AG09319 (cell line): ENCODE results near the gene ST7.

Source experiments
- DNase-seq: peaks from one replicate; pipeline ENCODE4 v3.0.0-alpha.2; 2010; ENCODE audit warnings: low read depth; ENCODE audit errors: extremely low read depth
- TF ChIP-seq, protein P1 (sequence below): IDR thresholded peaks from 2 replicates; pipeline ENCODE4 v1.5.1; 2011; ENCODE audit warnings: low read depth, mild to moderate bottlenecking, inconsistent platforms, low read length, moderate library complexity

ST7 gene

DNA sequence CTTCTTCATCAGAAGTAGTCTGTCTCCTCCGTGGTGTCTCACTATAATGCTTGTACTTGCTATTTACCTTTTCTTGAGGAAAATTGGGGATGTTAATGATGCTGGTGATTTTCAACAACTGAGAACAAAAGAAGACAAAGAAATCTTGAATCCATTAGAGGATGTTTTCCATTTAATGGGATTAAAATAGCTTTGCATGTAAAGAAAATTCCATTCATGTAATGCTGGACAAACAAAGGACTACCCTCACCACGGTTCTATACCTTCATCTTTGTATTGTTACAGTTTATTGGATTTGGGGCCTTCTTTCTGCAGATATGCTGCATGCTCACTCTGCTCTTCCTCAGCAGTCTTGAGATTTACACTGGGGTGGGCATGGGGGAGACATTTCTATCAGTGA, 241.1 kb downstream of the ST7 start:
- no peak for DNase-seq
- TF ChIP-seq, protein P1, sequence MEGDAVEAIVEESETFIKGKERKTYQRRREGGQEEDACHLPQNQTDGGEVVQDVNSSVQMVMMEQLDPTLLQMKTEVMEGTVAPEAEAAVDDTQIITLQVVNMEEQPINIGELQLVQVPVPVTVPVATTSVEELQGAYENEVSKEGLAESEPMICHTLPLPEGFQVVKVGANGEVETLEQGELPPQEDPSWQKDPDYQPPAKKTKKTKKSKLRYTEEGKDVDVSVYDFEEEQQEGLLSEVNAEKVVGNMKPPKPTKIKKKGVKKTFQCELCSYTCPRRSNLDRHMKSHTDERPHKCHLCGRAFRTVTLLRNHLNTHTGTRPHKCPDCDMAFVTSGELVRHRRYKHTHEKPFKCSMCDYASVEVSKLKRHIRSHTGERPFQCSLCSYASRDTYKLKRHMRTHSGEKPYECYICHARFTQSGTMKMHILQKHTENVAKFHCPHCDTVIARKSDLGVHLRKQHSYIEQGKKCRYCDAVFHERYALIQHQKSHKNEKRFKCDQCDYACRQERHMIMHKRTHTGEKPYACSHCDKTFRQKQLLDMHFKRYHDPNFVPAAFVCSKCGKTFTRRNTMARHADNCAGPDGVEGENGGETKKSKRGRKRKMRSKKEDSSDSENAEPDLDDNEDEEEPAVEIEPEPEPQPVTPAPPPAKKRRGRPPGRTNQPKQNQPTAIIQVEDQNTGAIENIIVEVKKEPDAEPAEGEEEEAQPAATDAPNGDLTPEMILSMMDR = no peak

DNA sequence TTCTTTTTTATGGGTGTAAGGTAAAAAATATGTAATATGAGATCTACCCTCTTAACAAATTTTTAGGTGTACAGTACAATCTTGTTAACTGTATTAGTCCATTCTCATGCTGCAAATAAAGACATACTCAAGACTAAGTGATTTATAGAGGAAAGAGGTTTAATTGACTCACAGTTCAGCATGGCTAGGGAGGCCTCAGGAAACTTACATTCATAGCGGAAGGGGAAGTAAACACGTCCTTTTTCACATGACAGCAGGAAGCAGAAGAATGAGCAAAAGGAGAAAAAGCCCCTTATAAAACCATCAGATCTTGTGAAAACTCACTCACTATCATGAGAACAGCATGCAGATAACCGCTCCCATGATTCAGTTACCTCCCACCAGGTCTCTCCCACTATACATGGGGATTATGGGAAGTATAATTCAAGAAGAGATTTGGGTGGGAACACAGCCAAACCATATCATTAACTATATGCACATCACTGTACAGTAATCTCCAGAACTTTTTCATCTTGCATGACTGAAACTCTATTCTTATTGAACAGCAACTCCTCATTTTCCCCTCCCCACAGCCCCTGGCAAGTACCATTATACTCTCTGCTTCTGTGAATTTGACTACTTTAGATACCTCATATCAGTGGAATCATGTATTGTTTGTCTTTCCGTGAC, 242.2 kb downstream of the ST7 start:
- no peak for DNase-seq
- TF ChIP-seq, protein P1 = no peak

DNA sequence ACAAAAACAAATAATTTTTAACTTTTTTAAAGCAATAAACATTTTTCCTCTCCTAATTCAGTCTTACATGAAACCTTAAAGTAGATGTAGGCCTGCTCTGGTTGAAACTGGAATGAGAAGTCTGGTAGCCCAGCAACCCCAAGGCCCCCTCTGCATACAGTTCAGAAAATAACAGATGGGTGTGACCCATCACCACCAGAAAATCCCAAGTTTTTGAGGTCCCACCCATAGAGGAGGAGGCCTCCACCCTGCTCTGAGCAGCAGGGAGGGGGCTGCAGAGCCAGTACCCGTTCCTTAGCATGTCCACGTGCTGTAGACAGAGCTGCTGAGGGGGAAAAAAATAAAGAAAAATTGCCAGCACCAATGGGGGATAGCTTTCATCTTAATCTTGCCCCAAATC, 246.8 kb downstream of the ST7 start:
- no peak for DNase-seq
- TF ChIP-seq, protein P1 = no peak

DNA sequence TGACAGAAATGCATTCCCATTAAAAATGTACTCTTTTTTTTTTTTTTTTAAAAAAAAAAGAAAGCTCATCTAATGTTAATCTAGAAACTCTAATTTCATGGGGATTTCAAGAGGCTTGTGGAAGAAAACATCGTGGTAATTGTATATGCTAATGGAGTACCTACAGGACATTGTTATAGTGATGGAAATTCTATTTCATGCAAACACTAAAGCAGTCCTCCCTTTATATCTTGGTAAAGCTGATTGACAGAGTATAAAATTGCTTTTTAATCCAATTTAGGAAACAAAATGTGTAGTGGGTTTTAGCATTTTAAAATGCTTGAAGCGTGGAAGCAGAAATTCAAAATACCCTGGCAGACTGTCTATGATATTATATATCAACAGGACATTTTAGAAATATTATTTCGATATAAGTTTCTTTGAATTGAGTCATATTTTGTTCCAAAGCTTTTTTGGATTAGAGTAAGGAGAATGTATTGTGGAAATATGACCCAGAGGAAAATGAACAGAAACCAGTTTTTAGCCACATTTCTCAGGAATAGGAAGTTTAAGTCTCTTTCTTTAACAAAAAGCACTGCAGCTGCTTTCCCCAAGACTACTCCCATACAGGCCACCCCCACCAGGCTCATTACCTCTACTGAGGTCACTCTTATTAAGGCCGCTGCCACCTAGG, 247.6 kb downstream of the ST7 start:
- DNase-seq = no peak
- TF ChIP-seq, protein P1 = no peak

DNA sequence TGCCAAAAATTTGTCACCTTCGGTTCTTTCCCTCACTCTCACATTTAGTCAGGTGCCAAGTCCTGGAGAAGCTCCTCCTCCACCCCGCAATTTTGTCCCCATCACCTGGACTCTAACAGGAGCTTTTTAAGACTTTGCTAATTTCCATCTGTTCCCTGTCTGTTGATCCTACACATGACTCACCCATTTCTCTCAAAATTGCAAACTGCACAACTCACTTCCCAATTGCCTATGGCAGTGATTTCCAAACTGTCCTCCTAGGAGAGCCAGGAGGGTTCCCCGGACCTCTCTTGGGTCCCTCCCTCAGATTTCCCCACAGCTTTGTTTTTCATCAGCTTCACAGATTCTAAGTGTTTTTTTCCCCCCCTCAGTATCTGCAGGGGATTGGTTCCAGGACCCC, 249.2 kb downstream of the ST7 start:
- TF ChIP-seq, protein P1 = no peak
- DNase-seq = no peak

DNA sequence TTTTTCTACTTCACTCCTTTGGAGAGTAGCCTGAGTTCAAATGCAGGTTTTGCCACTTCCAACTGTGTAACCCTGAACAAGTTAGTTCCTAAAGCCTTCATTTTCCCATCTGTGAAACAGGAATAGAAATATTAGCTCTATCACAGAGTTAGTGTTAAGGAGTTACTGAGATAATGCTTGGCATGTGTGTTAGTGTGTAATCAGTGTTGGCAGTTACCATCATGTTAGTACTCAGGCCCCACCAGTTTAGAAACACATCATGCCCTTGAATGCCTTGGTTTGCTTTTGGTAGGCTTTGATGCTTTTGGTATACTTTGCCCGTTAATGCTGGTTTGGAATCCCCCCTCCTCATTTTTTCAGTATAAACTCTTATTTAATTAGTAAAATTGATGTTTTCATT, 249.9 kb downstream of the ST7 start:
- no peak for DNase-seq
- TF ChIP-seq, protein P1 = no peak

DNA sequence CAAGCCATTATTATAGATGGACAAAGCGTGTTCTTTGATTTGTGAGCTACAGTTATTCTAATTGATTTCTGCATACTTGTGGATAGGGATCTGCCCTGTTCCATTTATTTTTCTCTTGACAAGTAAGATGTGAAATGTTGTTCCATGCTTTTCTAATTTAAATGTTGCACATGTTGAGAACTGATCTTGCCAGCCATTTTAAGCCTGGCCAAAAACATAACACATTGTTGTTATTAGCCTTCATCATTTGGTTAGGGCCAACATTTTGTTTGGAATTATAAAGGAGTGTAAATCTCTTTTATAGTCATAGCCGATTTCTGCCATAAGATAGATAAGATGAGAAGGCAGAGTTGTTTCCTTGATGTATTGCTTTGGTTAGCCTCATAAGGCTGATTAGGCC, 252.6 kb downstream of the ST7 start:
- TF ChIP-seq, protein P1 = no peak

More for the DNA sequence above, 252.6 kb downstream of the ST7 start:
- no peak for DNase-seq
